Measurements from ENCODE around the gene BDH1. TPM values are rescaled to one million over a fixed set of nuclear protein-coding genes. Genes with fewer than 3 reads are reported as not detected.

BDH1 gene
- total and polyA plus RNA-seq, 12 donors = 5.7 to 31.1 (median 11.5) TPM

- TF ChIP-seq CTCF (IDR thresholded peaks at IDR 0.05) (no peak), POLR2A (IDR thresholded peaks at IDR 0.05) (no peak)
- Histone ChIP-seq H3K27ac (no peak overlapping the region), H3K4me3 (no peak overlapping the region), H3K4me1 (replicated peaks in 1 of 2) (peaks cover 0 to 11% of the 10 kb centered on the region in 2 donors), H3K9me3 (replicated peaks in 1 of 3) (no peaks in the 10 kb centered on the region), H3K36me3 (replicated peaks in 1 of 2) (no peaks in the 10 kb centered on the region), H3K27me3 (no peaks in the 10 kb centered on the region)
- intact Hi-C loops (cut with DNase I) = no loop called here
- DNase-seq = no peak
- 77 to 83% (median 79%) methylated on average over 13 of the region's 13 CpGs for WGBS, 4 donors
Measured at GRCh38 chr3:197490098-197491058, 65.4 kb downstream of the BDH1 start.

- WGBS, 4 donors = 24 to 34% (median 28%) methylated on average over 7 to 8 of the region's 8 CpGs
- no peaks in the 10 kb centered on the region for H3K36me3 ChIP-seq (replicated peaks in 1 of 2)
- peak overlapping the region in 3 of 5 donors; percentile 40 to 70 (median 58) for H3K27ac ChIP-seq
- intact Hi-C loops (cut with DNase I) = no loop called here
- no peaks in the 10 kb centered on the region for H3K9me3 ChIP-seq (replicated peaks in 1 of 3)
- peak in 1 of 2 donors; percentile 30 for TF ChIP-seq POLR2A (IDR thresholded peaks at IDR 0.05)
- TF ChIP-seq CTCF (IDR thresholded peaks at IDR 0.05) = no peak
- H3K27me3 ChIP-seq = no peaks in the 10 kb centered on the region
- H3K4me1 ChIP-seq (replicated peaks in 1 of 2) = peaks cover 0 to 11% of the 10 kb centered on the region in 2 donors
- no peak overlapping the region for H3K4me3 ChIP-seq
- peak; percentile 79 to 94 (median 87) for DNase-seq
Measured at GRCh38 chr3:197487911-197488391, 67.8 kb downstream of the BDH1 start.

DNA sequence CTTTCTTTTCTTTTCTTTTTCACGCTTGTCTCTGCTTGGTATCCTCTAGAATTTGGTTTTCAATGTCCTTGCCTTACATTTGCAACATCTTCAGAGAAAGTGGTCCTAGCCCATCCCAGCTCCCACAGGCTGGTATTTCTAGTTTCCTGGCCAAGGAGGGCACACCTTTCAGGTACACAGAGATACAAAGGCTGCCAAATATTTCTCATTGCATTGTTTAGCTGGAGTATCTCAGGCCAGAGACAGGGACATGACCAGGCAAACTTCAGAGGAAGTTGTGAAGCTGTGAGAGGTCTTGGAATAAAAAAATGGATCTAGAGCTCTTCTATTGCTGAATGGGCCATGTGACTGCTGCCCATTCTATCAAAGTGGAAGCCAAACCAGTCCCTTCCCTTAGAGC lies 68.9 kb downstream of the BDH1 start:
- no peak for DNase-seq
- Histone ChIP-seq H3K9me3 (replicated peaks in 1 of 3) (no peaks in the 10 kb centered on the region), H3K27me3 (no peaks in the 10 kb centered on the region), H3K4me3 (no peak overlapping the region), H3K27ac (peak overlapping the region in 1 of 5 donors; percentile 70), H3K36me3 (replicated peaks in 1 of 2) (no peaks in the 10 kb centered on the region), H3K4me1 (replicated peaks in 1 of 2) (peaks cover 0 to 11% of the 10 kb centered on the region in 2 donors)
- intact Hi-C loops (cut with DNase I) = no loop called here
- no peak for TF ChIP-seq CTCF (IDR thresholded peaks at IDR 0.05)
- TF ChIP-seq POLR2A (IDR thresholded peaks at IDR 0.05) = no peak
- 40 to 100% (median 100%) methylated on average over 1 of the region's 1 CpG for WGBS, 4 donors

DNA sequence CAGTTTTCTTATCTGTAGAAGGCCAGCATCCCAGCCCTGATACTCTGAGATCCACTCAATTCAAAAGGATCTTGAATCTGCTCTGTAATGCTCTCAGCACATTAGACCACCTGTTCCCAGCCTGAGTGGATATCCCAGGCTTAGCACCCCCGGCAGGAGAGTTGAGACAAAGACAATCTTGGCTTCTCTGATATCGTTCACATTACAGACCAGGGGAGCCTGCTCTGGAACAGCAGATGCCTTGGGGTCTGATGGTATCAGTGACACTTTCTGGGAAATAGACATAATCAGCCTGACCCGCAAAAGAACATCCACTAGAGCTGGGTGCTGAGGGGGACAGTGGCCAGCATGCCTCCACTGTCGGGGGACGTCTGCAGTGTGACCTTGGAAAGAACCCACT lies 70.6 kb downstream of the BDH1 start:
- Histone ChIP-seq H3K36me3 (replicated peaks in 1 of 2) (no peaks in the 10 kb centered on the region), H3K9me3 (replicated peaks in 1 of 3) (no peaks in the 10 kb centered on the region), H3K4me1 (replicated peaks in 1 of 2) (peaks cover 0 to 11% of the 10 kb centered on the region in 2 donors), H3K4me3 (no peak overlapping the region), H3K27ac (no peak overlapping the region), H3K27me3 (no peaks in the 10 kb centered on the region)
- 73 to 87% (median 80%) methylated on average over 3 to 5 of the region's 5 CpGs for WGBS, 4 donors
- intact Hi-C loops (cut with DNase I) = no loop called here
- TF ChIP-seq CTCF (IDR thresholded peaks at IDR 0.05) = no peak
- DNase-seq = no peak
